Right lobe of liver (tissue), 6 donors: Measurements from ENCODE around the gene SMARCB1. TPM values are rescaled to one million over a fixed set of nuclear protein-coding genes. Genes with fewer than 3 reads are reported as not detected.

Experiments used
- ATAC-seq, 4 donors: fragments of 200-7000 bp; cut with Tn5 transposase; one replicate each; pipeline ENCODE4 v1.9.1; 2020; ENCODE audit warnings: mild to moderate bottlenecking in 4 of 4, moderate library complexity in 4 of 4
- DNase-seq, 3 donors: peaks; one replicate each; pipeline ENCODE4 v3.0.0-alpha.2; 2020
- H3K27ac ChIP-seq, 3 donors: fragments of 200-600 bp; one replicate each; pipeline ENCODE4 v1.8.0; 2022
- H3K27me3 ChIP-seq, 2 donors: fragments of 200-600 bp; one replicate each; pipeline ENCODE4 v1.8.0; 2022
- H3K36me3 ChIP-seq, 4 donors: fragments of 200-600 bp; sonication (generic) in 1 of 4; one replicate each; pipeline versions ENCODE4 v1.5.1 to v1.8.0; 2017 to 2022; ENCODE audit warnings: control low read depth in 1 of 4
- H3K4me1 ChIP-seq, 4 donors: fragments of 200-600 bp; sonication (generic) in 1 of 4; one replicate each; pipeline versions ENCODE4 v1.5.1 to v1.8.0; 2017 to 2022; ENCODE audit warnings: control low read depth in 1 of 4
- H3K4me3 ChIP-seq, 3 donors: fragments of 200-600 bp; one replicate each; pipeline ENCODE4 v1.8.0; 2022
- H3K9me3 ChIP-seq, 4 donors: fragments of 200-600 bp; sonication (generic) in 1 of 4; one replicate each; pipeline versions ENCODE4 v1.5.1 to v1.8.0; 2017 to 2022; ENCODE audit warnings: control low read depth in 1 of 4
- POLR2A ChIP-seq: fragments of 450-650 bp; IDR thresholded peaks from one replicate; pipeline ENCODE4 v1.6.1; 2017; ENCODE audit warnings: antibody characterized with exemption, mild to moderate bottlenecking
- WGBS: methylation state at CpG from one replicate; pipeline ENCODE4 v1.1.6; 2018; ENCODE audit warnings: low coverage, low lambda C conversion rate; ENCODE audit not compliant: insufficient coverage; ENCODE audit errors: missing lambda C conversion rate; 5-methylcytosine and 5-hydroxymethylcytosine counted together
- intact Hi-C, 2 donors: fragments of 100-400 bp; cut with DNase I; formaldehyde crosslinking; loops; one replicate each; pipeline versions ENCODE4 v1.11.2 to v1.14.1; 2022
- total RNA-seq, 6 experiments: library from RNA; depleted of rRNA in 2 of 6; stranded (reverse); fragments of >200 nt in 2 of 6; fragmentation: NEBNext Ultra II Directional in 3 of 6; extraction: Animal tissue kit (Norgen Biotek cat#: 25700) in 3 of 6; gene quantifications; one replicate each; pipeline versions ENCODE4 v1.1.0 to v1.2.4, GENCODE V29; 2016 to 2023
- TF ChIP-seq, protein P1 (sequence below), 4 donors: fragments of 200-600 bp in 3 of 4; fragments of 450-650 bp in 1 of 4; IDR thresholded peaks; one replicate each; pipeline versions ENCODE4 v1.5.1 to v1.8.0; 2016 to 2022; ENCODE audit warnings: antibody characterized with exemption in 4 of 4, mild to moderate bottlenecking in 2 of 4
- donor health status: DM: no; HTN: yes; CAD: no.
- donor health status: DM: no; HTN: no; CAD: no.
- donor health status: DM: no; HTN: no; CAD: no.
- donor health status: DM: no; HTN: yes; CAD: no.
- donor health status: DM: no; HTN: yes; CAD: no.

Gene SMARCB1
- total RNA-seq, 6 experiments from 2014 or later = 19.9 to 70.2 (median 25.3) TPM

DNA sequence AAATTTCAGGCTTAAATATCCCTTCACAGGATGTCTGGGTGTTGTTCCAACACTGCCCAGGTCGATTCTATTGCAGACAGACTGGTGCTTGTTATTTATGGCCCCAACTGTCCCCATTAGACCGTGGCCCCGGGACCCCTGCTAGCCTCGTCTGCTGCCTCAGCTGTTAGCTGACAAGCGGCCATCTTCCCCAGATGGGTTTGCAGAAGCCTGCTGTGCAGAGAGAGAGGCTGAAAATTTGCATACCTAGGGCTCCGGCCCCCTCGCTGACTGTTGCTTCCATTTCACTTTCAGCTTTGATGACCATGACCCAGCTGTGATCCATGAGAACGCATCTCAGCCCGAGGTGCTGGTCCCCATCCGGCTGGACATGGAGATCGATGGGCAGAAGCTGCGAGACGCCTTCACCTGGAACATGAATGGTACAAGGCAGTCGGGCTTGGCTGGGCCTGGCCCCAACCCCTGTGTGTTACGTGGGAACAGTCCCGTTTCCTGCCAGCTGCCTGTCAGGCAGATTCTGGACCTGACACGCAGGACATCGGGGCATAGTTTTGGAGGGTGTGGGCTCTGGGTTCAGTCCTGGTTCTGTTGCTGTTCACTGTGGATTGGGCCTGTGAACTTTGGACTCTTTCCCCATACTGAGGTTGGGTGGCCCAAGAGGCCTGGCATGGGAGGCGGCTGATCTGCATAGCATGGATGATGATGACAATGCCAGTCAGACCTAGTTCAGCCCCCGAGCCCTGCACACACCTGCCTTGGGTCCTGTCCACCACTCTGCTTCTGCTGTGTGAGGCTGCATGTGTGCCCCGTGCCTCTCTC lies 16.4 kb downstream of the SMARCB1 start:
- ATAC-seq (peak; percentile 80 to 84 (median 82)), DNase-seq (peak in 2 of 3 donors; percentile 71 to 82)
- Histone ChIP-seq H3K27ac (peak overlapping the region in 1 of 3 donors; percentile 41), H3K4me3 (no peak overlapping the region), H3K36me3 (peaks cover 0 to 34% (median 20%) of the 10 kb centered on the region in 4 donors), H3K9me3 (no peaks in the 10 kb centered on the region), H3K27me3 (no peaks in the 10 kb centered on the region), H3K4me1 (peaks cover 0 to 17% (median 0%) of the 10 kb centered on the region in 4 donors)
- no peak for TF ChIP-seq POLR2A
- TF ChIP-seq, protein P1, sequence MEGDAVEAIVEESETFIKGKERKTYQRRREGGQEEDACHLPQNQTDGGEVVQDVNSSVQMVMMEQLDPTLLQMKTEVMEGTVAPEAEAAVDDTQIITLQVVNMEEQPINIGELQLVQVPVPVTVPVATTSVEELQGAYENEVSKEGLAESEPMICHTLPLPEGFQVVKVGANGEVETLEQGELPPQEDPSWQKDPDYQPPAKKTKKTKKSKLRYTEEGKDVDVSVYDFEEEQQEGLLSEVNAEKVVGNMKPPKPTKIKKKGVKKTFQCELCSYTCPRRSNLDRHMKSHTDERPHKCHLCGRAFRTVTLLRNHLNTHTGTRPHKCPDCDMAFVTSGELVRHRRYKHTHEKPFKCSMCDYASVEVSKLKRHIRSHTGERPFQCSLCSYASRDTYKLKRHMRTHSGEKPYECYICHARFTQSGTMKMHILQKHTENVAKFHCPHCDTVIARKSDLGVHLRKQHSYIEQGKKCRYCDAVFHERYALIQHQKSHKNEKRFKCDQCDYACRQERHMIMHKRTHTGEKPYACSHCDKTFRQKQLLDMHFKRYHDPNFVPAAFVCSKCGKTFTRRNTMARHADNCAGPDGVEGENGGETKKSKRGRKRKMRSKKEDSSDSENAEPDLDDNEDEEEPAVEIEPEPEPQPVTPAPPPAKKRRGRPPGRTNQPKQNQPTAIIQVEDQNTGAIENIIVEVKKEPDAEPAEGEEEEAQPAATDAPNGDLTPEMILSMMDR (IDR thresholded peaks at IDR 0.05) = no peak
- intact Hi-C loops = no loop called here
- 56% methylated on average over 2 of the region's 21 CpGs for WGBS

DNA sequence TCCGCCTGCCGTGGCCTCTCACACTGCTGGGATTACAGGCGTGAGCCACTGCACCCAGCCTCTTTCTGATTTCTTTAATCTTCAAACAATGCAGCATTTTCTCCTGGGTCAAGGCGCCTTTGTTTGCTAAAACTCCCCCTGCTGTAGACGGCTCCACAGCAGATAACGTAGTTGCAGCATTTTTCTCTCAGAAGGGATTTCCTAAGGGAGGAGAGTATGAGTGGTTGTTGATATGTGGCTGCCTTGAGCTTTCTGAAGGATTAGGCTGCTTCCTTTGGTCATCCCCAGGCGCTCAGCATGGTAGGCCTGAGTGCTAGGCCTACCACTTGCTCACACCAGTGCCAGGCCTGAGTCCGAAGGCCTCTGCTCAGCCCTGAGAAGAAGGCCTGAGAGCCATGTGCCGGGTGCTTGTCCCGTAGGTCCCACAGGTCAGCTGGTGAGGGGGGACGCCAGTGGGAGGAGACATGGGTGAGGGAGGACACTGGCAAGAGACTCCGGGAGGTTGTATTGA lies 18.1 kb downstream of the SMARCB1 start:
- ATAC-seq (peak; percentile 24 to 76 (median 40)), DNase-seq (peak in 2 of 3 donors; percentile 77 to 82)
- TF ChIP-seq POLR2A = no peak
- TF ChIP-seq, protein P1 (IDR thresholded peaks at IDR 0.05) = no peak
- H3K36me3 ChIP-seq = peaks cover 0 to 32% (median 22%) of the 10 kb centered on the region in 4 donors
- H3K9me3 ChIP-seq = no peaks in the 10 kb centered on the region
- H3K27me3 ChIP-seq = no peaks in the 10 kb centered on the region
- peak overlapping the region in 1 of 3 donors; percentile 43 for H3K27ac ChIP-seq
- H3K4me3 ChIP-seq = no peak overlapping the region
- intact Hi-C loops = no loop called here
- WGBS = 65% methylated on average over 11 of the region's 12 CpGs
- peaks cover 0 to 17% (median 0%) of the 10 kb centered on the region in 4 donors for H3K4me1 ChIP-seq

- Histone ChIP-seq H3K27me3 (no peaks in the 10 kb centered on the region), H3K4me3 (no peak overlapping the region), H3K9me3 (no peaks in the 10 kb centered on the region), H3K27ac (no peak overlapping the region), H3K36me3 (peaks cover 0 to 25% (median 16%) of the 10 kb centered on the region in 4 donors), H3K4me1 (peaks cover 0 to 17% (median 0%) of the 10 kb centered on the region in 4 donors)
- DNase-seq (no peak), ATAC-seq (no peak)
- TF ChIP-seq, protein P1 (IDR thresholded peaks at IDR 0.05) = no peak
- TF ChIP-seq POLR2A = no peak
- intact Hi-C loops = no loop called here
- WGBS = 80% methylated on average over 1 of the region's 1 CpG
Observed at GRCh38 chr22:23806837-23807236, 20.1 kb downstream of the SMARCB1 start.

DNA sequence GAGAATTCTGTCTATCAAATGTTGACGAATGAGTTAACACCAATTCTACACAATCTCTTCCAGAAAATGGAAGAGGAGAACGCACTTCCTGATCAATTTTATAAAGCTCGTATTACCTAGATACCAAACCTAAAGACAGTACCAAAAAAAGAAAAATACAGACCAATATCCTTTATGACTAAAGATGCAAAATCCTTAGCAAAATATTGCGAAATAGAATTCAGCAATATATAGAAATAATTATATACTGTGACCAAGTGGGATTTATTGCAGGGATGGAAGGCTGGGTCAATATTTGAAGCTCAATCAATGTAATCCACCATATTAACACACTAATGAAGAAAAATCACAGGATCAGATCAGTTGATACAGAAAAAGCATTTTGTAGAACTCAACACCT lies 25.6 kb downstream of the SMARCB1 start:
- H3K4me3 ChIP-seq = no peak overlapping the region
- no peaks in the 10 kb centered on the region for H3K27me3 ChIP-seq
- intact Hi-C loops = no loop called here
- ATAC-seq (no peak), DNase-seq (no peak)
- H3K27ac ChIP-seq = no peak overlapping the region
- H3K36me3 ChIP-seq = peaks cover 0 to 15% (median 8%) of the 10 kb centered on the region in 4 donors
- no peak for TF ChIP-seq POLR2A
- TF ChIP-seq, protein P1 (IDR thresholded peaks at IDR 0.05) = no peak
- no peaks in the 10 kb centered on the region for H3K9me3 ChIP-seq
- H3K4me1 ChIP-seq = no peaks in the 10 kb centered on the region
- WGBS = 98% methylated on average over 4 of the region's 4 CpGs
